ENCODE data around the gene GRK5. TPM values are rescaled to one million over a fixed set of nuclear protein-coding genes. Genes with fewer than 3 reads are reported as not detected.

The GRK5 gene
- total RNA-seq, 1 donor = 20.5 TPM

- TF ChIP-seq CTCF (IDR thresholded peaks at IDR 0.05; ENCODE audit: insufficient read depth, low read length) = no peak
- DNase-seq (ENCODE audit: low read depth) = peak; percentile 98
- no peak overlapping the region for H3K4me3 ChIP-seq (ENCODE audit: low read depth, low read length)
Measured at GRCh38 chr10:119401671-119402395, 194.5 kb downstream of the GRK5 start.

- DNase-seq (ENCODE audit: low read depth) = peak; percentile 15
- TF ChIP-seq CTCF (IDR thresholded peaks at IDR 0.05; ENCODE audit: insufficient read depth, low read length) = peak; percentile 17
- no peak overlapping the region for H3K4me3 ChIP-seq (ENCODE audit: low read depth, low read length)
Measured at GRCh38 chr10:119403921-119404320, 196.6 kb downstream of the GRK5 start.

- DNase-seq (ENCODE audit: low read depth) = no peak
- no peak for TF ChIP-seq CTCF (IDR thresholded peaks at IDR 0.05; ENCODE audit: insufficient read depth, low read length)
- no peak overlapping the region for H3K4me3 ChIP-seq (ENCODE audit: low read depth, low read length)
Measured at GRCh38 chr10:119404719-119405519, 197.5 kb downstream of the GRK5 start.

GRCh38 chr10:119405520-119405807, 198.1 kb downstream of the GRK5 start:
- no peak for DNase-seq (ENCODE audit: low read depth)
- no peak overlapping the region for H3K4me3 ChIP-seq (ENCODE audit: low read depth, low read length)
- TF ChIP-seq CTCF (IDR thresholded peaks at IDR 0.05; ENCODE audit: insufficient read depth, low read length) = no peak

- H3K4me3 ChIP-seq (ENCODE audit: low read depth, low read length) = no peak overlapping the region
- no peak for DNase-seq (ENCODE audit: low read depth)
- TF ChIP-seq CTCF (IDR thresholded peaks at IDR 0.05; ENCODE audit: insufficient read depth, low read length) = no peak
Measured at GRCh38 chr10:119406137-119406536, 198.8 kb downstream of the GRK5 start.

- TF ChIP-seq CTCF (IDR thresholded peaks at IDR 0.05; ENCODE audit: insufficient read depth, low read length) = no peak
- DNase-seq (ENCODE audit: low read depth) = no peak
- H3K4me3 ChIP-seq (ENCODE audit: low read depth, low read length) = no peak overlapping the region
Measured at GRCh38 chr10:119406601-119407253, 199.4 kb downstream of the GRK5 start.

All from fibroblast of the aortic adventitia (primary cell).